H54 (cell line): ENCODE data around the gene BRCC3.

Source experiments
- DNase-seq: peaks from one replicate; pipeline ENCODE4 v3.0.0; 2011; ENCODE audit warnings: low spot score, mixed read lengths; ENCODE audit not compliant: insufficient read length
- FAIRE-seq: peaks from 3 replicates; lab custom pipeline; 2011; peaks lifted over from hg19 to GRCh38; lab: Jason Lieb, UNC
- POLR2A ChIP-seq: IDR thresholded peaks from 2 replicates; pipeline ENCODE4 v1.6.1; 2011; ENCODE audit warnings: low read depth, mild to moderate bottlenecking, low read length

The BRCC3 gene

GRCh38 chrX:155071694-155072280, 479 bp downstream of the BRCC3 start:
- FAIRE-seq: no peak

GRCh38 chrX:155086202-155086840, 15.0 kb downstream of the BRCC3 start:
- FAIRE-seq (no peak), DNase-seq (no peak)
- no peak for TF ChIP-seq POLR2A

More at GRCh38 chrX:155071694-155072280, 479 bp downstream of the BRCC3 start:
- DNase-seq: no peak
- no peak for TF ChIP-seq POLR2A

- DNase-seq (no peak), FAIRE-seq (no peak)
- TF ChIP-seq POLR2A: no peak
Measured at GRCh38 chrX:155086961-155087735, 15.8 kb downstream of the BRCC3 start.

GRCh38 chrX:155094468-155095061, 23.3 kb downstream of the BRCC3 start:
- FAIRE-seq: no peak
- no peak for DNase-seq
- no peak for TF ChIP-seq POLR2A

- no peak for TF ChIP-seq POLR2A
- FAIRE-seq: no peak
- no peak for DNase-seq
Measured at GRCh38 chrX:155105919-155106318, 34.6 kb downstream of the BRCC3 start.

GRCh38 chrX:155108427-155108826, 37.1 kb downstream of the BRCC3 start:
- no peak for TF ChIP-seq POLR2A
- FAIRE-seq (no peak), DNase-seq (no peak)

- no peak for FAIRE-seq
Measured at GRCh38 chrX:155112171-155112570, 40.9 kb downstream of the BRCC3 start.

GRCh38 chrX:155113097-155113496, 41.8 kb downstream of the BRCC3 start:
- FAIRE-seq (no peak), DNase-seq (no peak)
- no peak for TF ChIP-seq POLR2A

More at GRCh38 chrX:155112171-155112570, 40.9 kb downstream of the BRCC3 start:
- DNase-seq: no peak
- no peak for TF ChIP-seq POLR2A

- FAIRE-seq (no peak), DNase-seq (no peak)
- no peak for TF ChIP-seq POLR2A
Measured at GRCh38 chrX:155115174-155115819, 44.0 kb downstream of the BRCC3 start.

GRCh38 chrX:155127465-155127864, 56.2 kb downstream of the BRCC3 start:
- FAIRE-seq (no peak), DNase-seq (no peak)
- TF ChIP-seq POLR2A: no peak

- TF ChIP-seq POLR2A: no peak
- FAIRE-seq: no peak
- DNase-seq: no peak
Measured at GRCh38 chrX:155127940-155128339, 56.6 kb downstream of the BRCC3 start.

- FAIRE-seq (no peak), DNase-seq (no peak)
- no peak for TF ChIP-seq POLR2A
Measured at GRCh38 chrX:155132110-155132509, 60.8 kb downstream of the BRCC3 start.

- TF ChIP-seq POLR2A: no peak
- FAIRE-seq: no peak
- DNase-seq: no peak
Measured at GRCh38 chrX:155134255-155134654, 62.9 kb downstream of the BRCC3 start.
